Muscle of back (tissue), 11 donors: Measurements from ENCODE around the gene FAM199X. TPM values are rescaled to one million over a fixed set of nuclear protein-coding genes. Genes with fewer than 3 reads are reported as not detected.
A peak's percentile ranks its signal among the peaks of the same experiment; 100 is the strongest.
"Not testable (repeated sequence)": the region's sequence is repeated elsewhere in the genome, so short reads cannot be mapped to it uniquely, and the experiment has no call there.

Experiments
- DNase-seq, 3 donors: peaks; one replicate each; pipeline versions ENCODE4 v3.0.0 to v3.0.0-alpha.2; 2013
- polyA plus RNA-seq, 10 donors: library from polyadenylated mRNA; unstranded; fragments of 120-200 nt; gene quantifications; one replicate each; pipeline ENCODE4 v1.2.1, GENCODE V29; 2013; ENCODE audit not compliant: insufficient read length in 10 of 10

The FAM199X gene
- polyA plus RNA-seq, 10 donors = 12.2 to 19.1 (median 15.3) TPM

GRCh38 chrX:104183685-104184084 is 17.4 kb downstream of the FAM199X start:
- DNase-seq = no peak

- no peak for DNase-seq
Observed at GRCh38 chrX:104187931-104188330, 21.7 kb downstream of the FAM199X start.

GRCh38 chrX:104189837-104190236 is 23.6 kb downstream of the FAM199X start:
- no peak for DNase-seq

GRCh38 chrX:104193485-104193884 is 27.2 kb downstream of the FAM199X start:
- no peak for DNase-seq

- DNase-seq = no peak
Observed at GRCh38 chrX:104195013-104195412, 28.8 kb downstream of the FAM199X start.

DNA sequence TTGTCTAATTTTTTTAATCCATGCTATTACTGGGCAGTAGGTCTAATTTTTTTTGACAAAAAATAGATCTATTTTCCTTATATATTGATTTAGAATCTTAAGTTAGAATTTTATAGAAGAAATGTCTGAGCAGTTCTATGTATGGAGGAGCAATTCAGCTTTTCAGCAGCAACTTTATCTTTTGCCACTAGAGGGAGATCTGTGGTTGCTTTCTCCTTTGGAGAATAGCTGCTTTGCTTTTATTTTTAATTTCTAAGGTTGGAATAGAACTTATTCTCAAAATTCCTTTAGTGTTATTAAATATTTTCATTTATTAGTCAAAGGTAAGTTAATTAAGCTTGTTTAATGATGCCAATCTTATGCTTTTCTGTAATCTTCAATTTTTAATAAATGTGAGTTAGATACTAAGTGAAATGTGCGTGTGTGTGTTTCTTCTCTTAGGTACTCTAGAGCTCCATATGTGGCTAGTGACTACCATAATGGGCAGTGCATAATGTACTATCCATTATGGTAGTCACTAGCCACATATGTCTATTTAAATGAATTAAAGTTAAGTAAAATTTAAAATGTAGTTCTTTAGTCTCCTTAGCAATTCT is 29.3 kb downstream of the FAM199X start:
- DNase-seq = peak; percentile 0 to 32 (median 13)

DNA sequence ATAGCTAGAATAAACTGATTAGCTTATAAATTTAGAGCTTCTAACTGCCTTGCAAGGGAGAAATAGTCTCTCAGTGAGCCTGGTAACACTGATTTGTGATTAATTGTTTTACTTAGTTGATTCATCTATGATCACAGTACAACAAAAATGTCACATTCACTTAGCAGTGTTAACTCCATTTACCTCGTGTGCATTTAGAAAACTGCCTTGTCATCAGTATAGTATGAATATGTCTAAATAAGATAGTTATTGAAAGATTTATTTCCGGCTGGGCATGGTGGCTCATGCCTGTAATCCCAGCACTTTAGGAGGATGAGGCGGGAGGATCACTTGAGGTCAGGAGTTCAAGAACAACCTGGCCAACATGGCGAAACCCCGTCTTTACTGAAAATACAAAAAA is 39.3 kb downstream of the FAM199X start:
- no peak for DNase-seq

GRCh38 chrX:104211187-104211586 is 44.9 kb downstream of the FAM199X start:
- DNase-seq = no peak

GRCh38 chrX:104230060-104230459 is 63.8 kb downstream of the FAM199X start:
- not testable (repeated sequence) for DNase-seq

Other genes starting within 250 kb of the FAM199X start
- gene TMSB15B, start 203.8 kb upstream of the FAM199X start, polyA plus RNA-seq = 10 to 100 TPM in 6 of 10 donors, 1 to 10 TPM in 4; 8.5 to 14.5 (median 10.6) TPM
- not detected for gene H2BW1, start 152.7 kb upstream of the FAM199X start, polyA plus RNA-seq
- gene H2BW2, start 126.5 kb upstream of the FAM199X start, polyA plus RNA-seq = under 1 TPM; 0.21 to 0.71 (median 0.41) TPM
- 1 to 10 TPM; 3.1 to 8.8 (median 5.2) TPM for gene TMSB15C, start 90.2 kb upstream of the FAM199X start, polyA plus RNA-seq
- 1 to 10 TPM; 1.7 to 4.0 (median 2.5) TPM for gene ZCCHC18, start 53.9 kb upstream of the FAM199X start, polyA plus RNA-seq
- gene SLC25A53, start 9.4 kb upstream of the FAM199X start, polyA plus RNA-seq = 1 to 10 TPM; 5.0 to 8.3 (median 6.7) TPM
- under 1 TPM in 2 of 10 donors, not detected in 8; 0.08 to 0.14 TPM for gene ESX1, start 88.5 kb downstream of the FAM199X start, polyA plus RNA-seq